GM10266 (cell line): ENCODE data around the gene S100Z.

ENCODE experiments used
- DNase-seq: peaks from one replicate; pipeline ENCODE4 v3.0.0; 2012; ENCODE audit errors: extremely low spot score
- CTCF ChIP-seq: IDR thresholded peaks from 2 replicates; pipeline ENCODE4 v1.5.1; 2012; ENCODE audit warnings: mild to moderate bottlenecking, low read depth; ENCODE audit not compliant: control insufficient read depth, insufficient read depth; ENCODE audit errors: missing control alignments

Gene S100Z

GRCh38 chr5:76831110-76831452 lies 18.7 kb upstream of the S100Z start:
- DNase-seq = no peak
- TF ChIP-seq CTCF = no peak

- no peak for DNase-seq
- TF ChIP-seq CTCF = no peak
These were observed 13.6 kb upstream of the S100Z start for GRCh38 chr5:76836181-76836580.

- no peak for TF ChIP-seq CTCF
- no peak for DNase-seq
These were observed 13.2 kb upstream of the S100Z start for GRCh38 chr5:76836585-76836984.

- no peak for TF ChIP-seq CTCF
- DNase-seq = no peak
These were observed 11.1 kb upstream of the S100Z start for GRCh38 chr5:76838481-76839261.

- no peak for DNase-seq
- no peak for TF ChIP-seq CTCF
These were observed 8.5 kb upstream of the S100Z start for GRCh38 chr5:76841361-76841760.

GRCh38 chr5:76845890-76846289 lies 3.9 kb upstream of the S100Z start:
- no peak for TF ChIP-seq CTCF
- no peak for DNase-seq

- no peak for DNase-seq
- TF ChIP-seq CTCF = no peak
These were observed 830 bp downstream of the S100Z start for GRCh38 chr5:76850543-76851145.
